MM.1S (cell line): ENCODE measurements around the gene OR2AJ1.

ENCODE experiments used
- DNase-seq: peaks from one replicate; pipeline ENCODE4 v3.0.0-alpha.2; 2015
- H2AFZ ChIP-seq: fragments of 300-600 bp; sonication (generic); 2 replicates; pipeline ENCODE4 v1.6.0; 2016; ENCODE audit warnings: antibody characterized with exemption, low read length
- H3F3A ChIP-seq: fragments of 300-600 bp; sonication (generic); 2 replicates; pipeline ENCODE4 v1.6.1; 2016; ENCODE audit warnings: mild to moderate bottlenecking, antibody characterized with exemption, low read length, moderate library complexity, mixed read lengths; ENCODE audit not compliant: insufficient read depth
- H3K27ac ChIP-seq: fragments of 300-600 bp; sonication (generic); 2 replicates; pipeline ENCODE4 v1.5.1; 2016; ENCODE audit warnings: mild to moderate bottlenecking, low read length
- H3K27me3 ChIP-seq: fragments of 300-600 bp; sonication (generic); replicated peaks from 2 replicates; pipeline ENCODE4 v1.6.0; 2016; ENCODE audit warnings: low read length; ENCODE audit not compliant: insufficient read depth
- H3K36me3 ChIP-seq: fragments of 300-600 bp; sonication (generic); replicated peaks from 2 replicates; pipeline ENCODE4 v1.6.1; 2016; ENCODE audit warnings: mild to moderate bottlenecking, low read length, mixed read lengths; ENCODE audit not compliant: insufficient read depth
- H3K4me1 ChIP-seq: fragments of 300-600 bp; sonication (generic); 2 replicates; pipeline ENCODE4 v1.6.1; 2016; ENCODE audit warnings: low read length, mixed read lengths
- H3K4me2 ChIP-seq: fragments of 300-600 bp; sonication (generic); 2 replicates; pipeline ENCODE4 v1.6.0; 2016; ENCODE audit warnings: low read depth, low read length
- H3K4me3 ChIP-seq: fragments of 300-600 bp; sonication (generic); 2 replicates; pipeline ENCODE4 v1.5.1; 2016; ENCODE audit warnings: low read length, mixed read lengths
- H3K79me2 ChIP-seq: fragments of 300-600 bp; sonication (generic); 2 replicates; pipeline ENCODE4 v1.6.1; 2016; ENCODE audit warnings: mixed run types, low read length, mixed read lengths
- H3K9ac ChIP-seq: fragments of 300-600 bp; sonication (generic); 2 replicates; pipeline ENCODE4 v1.6.1; 2016; ENCODE audit warnings: low read length, mixed read lengths
- H3K9me2 ChIP-seq: fragments of 300-600 bp; sonication (generic); replicated peaks from 2 replicates; pipeline ENCODE4 v1.6.1; 2016; ENCODE audit warnings: mild to moderate bottlenecking, low read length, mixed read lengths; ENCODE audit not compliant: insufficient read depth
- H3K9me3 ChIP-seq: fragments of 300-600 bp; sonication (generic); replicated peaks from 2 replicates; pipeline ENCODE4 v1.6.1; 2016; ENCODE audit warnings: mild to moderate bottlenecking, low read length, mixed read lengths; ENCODE audit not compliant: insufficient read depth
- H4K20me1 ChIP-seq: fragments of 300-600 bp; sonication (generic); 2 replicates; pipeline ENCODE4 v1.6.1; 2016; ENCODE audit warnings: mild to moderate bottlenecking, low read length, moderate library complexity, mixed read lengths; ENCODE audit not compliant: insufficient read depth
- EZH2 ChIP-seq: fragments of 300-600 bp; sonication (generic); optimal IDR thresholded peaks from 2 replicates; pipeline ENCODE3; 2017; ENCODE audit warnings: low read depth, mild to moderate bottlenecking, antibody characterized with exemption, low read length, mixed read lengths
- EZH2phosphoT487 ChIP-seq: fragments of 300-600 bp; sonication (generic); IDR thresholded peaks from 2 replicates; pipeline ENCODE4 v1.6.1; 2018; ENCODE audit warnings: antibody characterized with exemption, low read length
- TF ChIP-seq, protein P1 (sequence below): fragments of 300-600 bp; sonication (generic); IDR thresholded peaks from 2 replicates; pipeline ENCODE4 v1.5.1; 2016; ENCODE audit warnings: antibody characterized with exemption, low read length, mixed read lengths

OR2AJ1 gene

DNA sequence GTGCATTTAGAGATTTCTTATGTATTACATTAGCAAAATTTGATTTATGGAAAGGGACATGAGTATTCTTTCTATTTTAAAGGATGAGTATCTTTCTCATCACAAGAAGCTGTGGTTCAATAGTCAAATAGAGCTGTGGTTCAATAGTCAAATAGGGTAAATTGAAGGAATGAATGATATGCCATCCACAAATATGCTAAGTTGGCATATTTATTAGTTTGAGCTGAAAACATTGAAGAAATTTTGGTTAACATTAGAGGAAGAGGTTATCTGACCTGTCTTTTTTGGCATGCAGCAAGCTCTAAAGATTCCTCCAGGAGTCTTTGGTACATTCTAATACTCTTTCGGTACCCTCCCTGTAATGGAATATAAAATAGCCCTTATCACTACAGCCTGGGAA is 28.7 kb downstream of the OR2AJ1 start:
- no peaks in the 10 kb centered on the region for H3K79me2 ChIP-seq
- no peak overlapping the region for H3K9ac ChIP-seq
- H3F3A ChIP-seq, result no peaks in the 10 kb centered on the region
- DNase-seq, result no peak
- no peaks in the 10 kb centered on the region for H3K4me1 ChIP-seq
- H3K4me2 ChIP-seq, result no peak overlapping the region
- no peaks in the 10 kb centered on the region for H3K9me3 ChIP-seq
- no peaks in the 10 kb centered on the region for H3K27me3 ChIP-seq
- no peaks in the 10 kb centered on the region for H4K20me1 ChIP-seq
- TF ChIP-seq EZH2, result no peak
- TF ChIP-seq, protein P1, sequence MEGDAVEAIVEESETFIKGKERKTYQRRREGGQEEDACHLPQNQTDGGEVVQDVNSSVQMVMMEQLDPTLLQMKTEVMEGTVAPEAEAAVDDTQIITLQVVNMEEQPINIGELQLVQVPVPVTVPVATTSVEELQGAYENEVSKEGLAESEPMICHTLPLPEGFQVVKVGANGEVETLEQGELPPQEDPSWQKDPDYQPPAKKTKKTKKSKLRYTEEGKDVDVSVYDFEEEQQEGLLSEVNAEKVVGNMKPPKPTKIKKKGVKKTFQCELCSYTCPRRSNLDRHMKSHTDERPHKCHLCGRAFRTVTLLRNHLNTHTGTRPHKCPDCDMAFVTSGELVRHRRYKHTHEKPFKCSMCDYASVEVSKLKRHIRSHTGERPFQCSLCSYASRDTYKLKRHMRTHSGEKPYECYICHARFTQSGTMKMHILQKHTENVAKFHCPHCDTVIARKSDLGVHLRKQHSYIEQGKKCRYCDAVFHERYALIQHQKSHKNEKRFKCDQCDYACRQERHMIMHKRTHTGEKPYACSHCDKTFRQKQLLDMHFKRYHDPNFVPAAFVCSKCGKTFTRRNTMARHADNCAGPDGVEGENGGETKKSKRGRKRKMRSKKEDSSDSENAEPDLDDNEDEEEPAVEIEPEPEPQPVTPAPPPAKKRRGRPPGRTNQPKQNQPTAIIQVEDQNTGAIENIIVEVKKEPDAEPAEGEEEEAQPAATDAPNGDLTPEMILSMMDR, result no peak
- TF ChIP-seq EZH2phosphoT487, result no peak
- no peak overlapping the region for H2AFZ ChIP-seq
- H3K4me3 ChIP-seq, result no peak overlapping the region
- H3K27ac ChIP-seq, result no peak overlapping the region
- H3K36me3 ChIP-seq, result no peaks in the 10 kb centered on the region
- H3K9me2 ChIP-seq, result no peaks in the 10 kb centered on the region

DNA sequence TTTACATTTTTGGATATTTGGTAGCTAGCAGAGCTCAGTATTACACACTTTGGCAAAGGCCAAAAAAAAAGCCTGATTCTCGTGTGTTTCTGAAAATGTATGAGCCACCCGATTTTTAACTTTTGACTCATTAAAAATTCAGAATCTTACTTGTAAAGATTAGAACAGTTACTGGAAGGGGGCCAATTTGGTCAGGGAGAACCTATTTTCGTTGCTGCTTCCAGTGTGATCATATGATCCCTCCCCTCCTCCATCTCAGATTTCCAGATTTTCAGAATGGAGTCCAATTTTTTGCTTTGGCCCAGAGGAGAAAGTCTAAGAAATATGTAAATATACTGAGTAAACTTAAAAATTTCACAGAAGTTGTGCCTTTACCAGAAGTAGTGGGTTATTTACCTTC is 37.1 kb downstream of the OR2AJ1 start:
- Histone ChIP-seq H3K9me3 (no peaks in the 10 kb centered on the region), H4K20me1 (no peaks in the 10 kb centered on the region), H3K79me2 (no peaks in the 10 kb centered on the region), H3K9ac (no peak overlapping the region), H3K4me1 (no peaks in the 10 kb centered on the region), H3K4me2 (no peak overlapping the region), H3K9me2 (no peaks in the 10 kb centered on the region), H3K36me3 (no peaks in the 10 kb centered on the region), H3F3A (no peaks in the 10 kb centered on the region), H3K27me3 (no peaks in the 10 kb centered on the region), H3K4me3 (no peak overlapping the region), H2AFZ (no peak overlapping the region), H3K27ac (no peak overlapping the region)
- TF ChIP-seq EZH2, result no peak
- TF ChIP-seq, protein P1, result no peak
- TF ChIP-seq EZH2phosphoT487, result no peak
- DNase-seq, result no peak

DNA sequence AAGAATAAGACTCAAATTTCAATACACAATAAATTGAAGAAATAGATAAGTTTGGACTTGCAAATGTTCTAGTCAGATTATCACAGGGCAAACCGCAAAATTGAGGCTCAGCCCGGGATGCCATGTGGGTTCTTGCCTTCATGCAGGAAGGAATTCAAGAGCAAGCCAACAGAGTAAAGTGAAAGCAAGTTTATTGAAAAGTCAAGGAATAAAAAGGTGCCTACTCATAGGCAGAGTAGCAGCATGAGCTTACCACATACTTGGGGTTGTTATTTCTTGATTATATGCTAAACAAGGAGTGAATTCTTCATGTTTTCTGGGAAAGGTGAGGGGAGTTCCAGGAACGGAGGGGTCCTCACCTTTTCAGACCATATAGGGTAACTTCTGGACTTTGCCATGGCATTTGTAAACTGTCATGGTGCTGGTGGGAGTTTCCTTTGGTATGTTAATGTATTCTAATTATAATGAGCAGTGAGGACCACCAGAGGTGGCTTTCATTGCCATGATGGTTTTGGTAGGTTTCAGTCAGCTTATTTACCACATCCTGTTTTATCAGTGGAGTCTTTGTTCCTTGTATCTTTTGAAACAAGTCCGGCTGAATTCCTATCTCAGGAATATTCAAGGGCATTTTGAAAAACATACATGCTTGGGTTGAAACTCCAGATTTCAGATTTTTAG is 38.4 kb downstream of the OR2AJ1 start:
- Histone ChIP-seq H3K9me3 (no peaks in the 10 kb centered on the region), H2AFZ (no peak overlapping the region), H3K9me2 (no peaks in the 10 kb centered on the region), H3K27ac (no peak overlapping the region), H3K27me3 (no peaks in the 10 kb centered on the region), H3K79me2 (no peaks in the 10 kb centered on the region), H3K9ac (no peak overlapping the region), H3F3A (no peaks in the 10 kb centered on the region), H3K4me2 (no peak overlapping the region), H3K4me3 (no peak overlapping the region), H3K36me3 (no peaks in the 10 kb centered on the region), H4K20me1 (no peaks in the 10 kb centered on the region), H3K4me1 (no peaks in the 10 kb centered on the region)
- TF ChIP-seq EZH2 (no peak), EZH2phosphoT487 (no peak)
- TF ChIP-seq, protein P1, result no peak
- DNase-seq, result no peak
